ENCODE results near the gene TMPRSS13.

TMPRSS13 gene

GRCh38 chr11:117900720-117901440, 28.3 kb downstream of the TMPRSS13 start:
- no peak for TF ChIP-seq CTCF (IDR thresholded peaks at IDR 0.05; ENCODE audit: low read depth, low read length)
- H3K4me3 ChIP-seq (ENCODE audit: low read depth, low read length): no peak overlapping the region

GRCh38 chr11:117900121-117900648, 29.0 kb downstream of the TMPRSS13 start:
- no peak overlapping the region for H3K4me3 ChIP-seq (ENCODE audit: low read depth, low read length)
- TF ChIP-seq CTCF (IDR thresholded peaks at IDR 0.05; ENCODE audit: low read depth, low read length): no peak

GRCh38 chr11:117898059-117898458, 31.1 kb downstream of the TMPRSS13 start:
- TF ChIP-seq CTCF (IDR thresholded peaks at IDR 0.05; ENCODE audit: low read depth, low read length): no peak
- no peak overlapping the region for H3K4me3 ChIP-seq (ENCODE audit: low read depth, low read length)

DNA sequence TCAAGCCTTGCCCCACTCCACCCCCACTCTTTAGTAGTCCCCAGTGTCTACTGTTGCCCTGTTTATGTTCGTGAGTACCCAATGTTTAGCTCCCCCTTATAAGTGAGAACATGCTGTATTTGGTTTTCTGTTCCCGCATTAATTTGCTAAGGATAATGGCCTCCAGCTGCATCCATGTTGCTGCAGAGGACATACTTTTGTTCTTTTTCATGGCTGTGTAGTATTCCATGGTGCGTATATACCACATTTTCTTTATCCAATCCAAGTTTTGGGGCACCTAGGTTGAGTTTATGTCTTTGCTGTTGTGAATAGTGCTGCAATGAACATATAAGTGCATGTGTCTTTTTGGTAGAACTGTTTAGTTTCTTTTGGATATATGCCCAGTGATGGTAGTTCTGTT, 36.6 kb downstream of the TMPRSS13 start:
- no peak for TF ChIP-seq CTCF (IDR thresholded peaks at IDR 0.05; ENCODE audit: low read depth, low read length)
- H3K4me3 ChIP-seq (ENCODE audit: low read depth, low read length): no peak overlapping the region

DNA sequence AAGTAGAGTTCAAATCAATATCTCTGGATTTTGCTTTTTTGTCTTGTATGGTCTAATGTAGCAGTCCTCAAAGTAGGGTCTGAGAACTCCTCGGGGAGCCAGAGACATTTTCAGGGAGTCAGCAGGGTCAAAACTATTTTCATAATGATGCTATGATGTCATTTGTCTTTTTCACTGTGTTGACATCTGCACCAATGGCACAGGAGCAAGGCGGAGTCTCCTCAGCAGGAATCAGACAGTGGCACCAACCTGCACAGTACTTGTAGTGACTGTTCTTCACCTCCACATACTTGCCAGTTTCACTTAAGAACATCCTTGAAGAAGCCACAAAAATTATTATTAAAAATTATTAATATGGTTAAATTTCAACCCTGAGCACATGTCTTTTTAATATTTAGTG, 37.8 kb downstream of the TMPRSS13 start:
- no peak overlapping the region for H3K4me3 ChIP-seq (ENCODE audit: low read depth, low read length)
- TF ChIP-seq CTCF (IDR thresholded peaks at IDR 0.05; ENCODE audit: low read depth, low read length): no peak

GRCh38 chr11:117888139-117888566, 41.0 kb downstream of the TMPRSS13 start:
- TF ChIP-seq CTCF (IDR thresholded peaks at IDR 0.05; ENCODE audit: low read depth, low read length): no peak
- no peak overlapping the region for H3K4me3 ChIP-seq (ENCODE audit: low read depth, low read length)

DNA sequence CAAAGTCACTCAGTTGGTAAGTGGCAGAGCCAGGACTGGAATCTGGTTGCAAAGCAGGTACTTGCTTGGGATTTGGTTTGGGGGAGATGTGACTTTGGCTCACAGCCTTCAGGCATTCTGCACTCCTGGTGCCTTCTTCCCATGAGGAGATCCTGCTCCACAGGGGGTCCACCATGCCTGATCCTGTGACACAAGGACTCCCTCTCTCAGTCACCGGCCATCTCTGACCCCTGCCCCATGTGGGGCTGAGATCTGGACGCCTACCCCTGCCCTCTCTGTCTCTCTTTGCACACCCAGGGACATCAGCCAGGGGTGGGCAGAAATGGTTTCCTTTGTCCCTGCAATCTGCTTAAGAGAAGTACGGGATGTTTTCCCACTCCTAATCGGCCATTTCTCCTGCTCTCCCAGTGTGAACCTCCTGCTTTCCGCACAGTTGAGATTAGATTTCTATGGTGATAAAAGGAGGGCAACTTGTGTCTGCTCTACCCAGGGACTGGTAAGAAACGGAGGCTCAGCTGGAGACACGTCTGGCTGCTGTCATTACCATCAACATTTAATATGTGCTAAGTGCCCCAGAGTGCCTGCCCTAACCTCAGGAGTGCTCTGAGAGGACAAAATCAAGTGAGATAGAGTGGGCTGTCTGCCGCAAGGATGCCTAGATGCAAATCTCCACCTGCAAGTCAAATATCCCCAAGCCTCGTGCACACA, 41.6 kb downstream of the TMPRSS13 start:
- TF ChIP-seq CTCF (IDR thresholded peaks at IDR 0.05; ENCODE audit: low read depth, low read length): no peak
- no peak overlapping the region for H3K4me3 ChIP-seq (ENCODE audit: low read depth, low read length)
